PFSK-1 (cell line): ENCODE results near the gene CSRP3.

Source experiments
- POLR2AphosphoS5 ChIP-seq: IDR thresholded peaks from 2 replicates; pipeline ENCODE4 v1.6.1; 2012; ENCODE audit warnings: low read depth, mild to moderate bottlenecking, control low read depth, low read length, moderate library complexity
- SIN3A ChIP-seq: IDR thresholded peaks from 2 replicates; pipeline ENCODE4 v1.6.1; 2012; ENCODE audit warnings: mild to moderate bottlenecking, low read length, moderate library complexity, borderline replicate concordance; ENCODE audit not compliant: insufficient read depth
- TAF1 ChIP-seq: IDR thresholded peaks from 2 replicates; pipeline ENCODE4 v1.6.1; 2012; ENCODE audit warnings: low read length, control low read depth, borderline replicate concordance; ENCODE audit not compliant: insufficient read depth

GRCh38 chr11:19225123-19225522 is 23.3 kb upstream of the CSRP3 start:
- no peak for TF ChIP-seq SIN3A
- no peak for TF ChIP-seq POLR2AphosphoS5
- no peak for TF ChIP-seq TAF1
